ENCODE measurements around the gene FKBP5.
"Not testable (repeated sequence)": the region's sequence is repeated elsewhere in the genome, so short reads cannot be mapped to it uniquely, and the experiment has no call there.

The FKBP5 gene

GRCh38 chr6:35691027-35691824 is 2.5 kb upstream of the FKBP5 start:
- H3K27ac ChIP-seq (ENCODE audit: low read depth, low read length): no peak overlapping the region
- H3K9ac ChIP-seq (ENCODE audit: low read depth in 1 of 2, low read length in 2 of 2): no peak overlapping the region
- H3K27me3 ChIP-seq (ENCODE audit: control insufficient read depth in 1 of 2, insufficient read depth in 2 of 2, low read length in 2 of 2): no peaks in the 10 kb centered on the region
- H3K4me3 ChIP-seq (ENCODE audit: low read depth in 1 of 2, low read length in 2 of 2): no peak overlapping the region
- no peaks in the 10 kb centered on the region for H3K36me3 ChIP-seq (ENCODE audit: control insufficient read depth in 1 of 2, insufficient read depth in 2 of 2, low read length in 2 of 2)
- H3K9me3 ChIP-seq (ENCODE audit: control insufficient read depth in 1 of 2, low read length in 2 of 2): no peaks in the 10 kb centered on the region
- peaks cover 3 to 9% of the 10 kb centered on the region in 2 donors for H3K4me1 ChIP-seq (ENCODE audit: control insufficient read depth in 1 of 2, insufficient read depth in 2 of 2, low read length in 2 of 2)

DNA sequence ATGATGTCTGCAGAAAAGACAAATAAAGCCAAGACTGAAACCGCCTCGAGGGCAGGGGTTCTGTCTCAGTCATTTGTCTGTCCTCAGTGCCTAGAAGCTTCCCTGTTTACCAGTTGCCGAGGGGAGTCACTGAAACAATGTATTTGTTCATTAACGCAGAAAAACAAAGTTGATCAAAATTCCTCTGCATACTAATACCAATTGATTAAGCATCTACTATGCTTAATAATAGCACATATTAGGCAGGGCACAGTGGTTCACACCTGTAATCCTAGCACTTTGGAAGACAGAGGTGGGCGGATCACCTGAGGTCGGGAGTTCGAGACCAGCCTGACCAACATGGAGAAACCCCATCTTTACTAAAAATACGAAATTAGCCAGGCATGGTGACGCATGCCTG is 1.8 kb upstream of the FKBP5 start:
- Histone ChIP-seq H3K4me1 (ENCODE audit: control insufficient read depth in 1 of 2, insufficient read depth in 2 of 2, low read length in 2 of 2) (peaks cover 3 to 9% of the 10 kb centered on the region in 2 donors), H3K27me3 (ENCODE audit: control insufficient read depth in 1 of 2, insufficient read depth in 2 of 2, low read length in 2 of 2) (no peaks in the 10 kb centered on the region), H3K27ac (ENCODE audit: low read depth, low read length) (no peak overlapping the region), H3K9me3 (ENCODE audit: control insufficient read depth in 1 of 2, low read length in 2 of 2) (no peaks in the 10 kb centered on the region), H3K4me3 (ENCODE audit: low read depth in 1 of 2, low read length in 2 of 2) (no peak overlapping the region), H3K36me3 (ENCODE audit: control insufficient read depth in 1 of 2, insufficient read depth in 2 of 2, low read length in 2 of 2) (no peaks in the 10 kb centered on the region), H3K9ac (ENCODE audit: low read depth in 1 of 2, low read length in 2 of 2) (no peak overlapping the region)

DNA sequence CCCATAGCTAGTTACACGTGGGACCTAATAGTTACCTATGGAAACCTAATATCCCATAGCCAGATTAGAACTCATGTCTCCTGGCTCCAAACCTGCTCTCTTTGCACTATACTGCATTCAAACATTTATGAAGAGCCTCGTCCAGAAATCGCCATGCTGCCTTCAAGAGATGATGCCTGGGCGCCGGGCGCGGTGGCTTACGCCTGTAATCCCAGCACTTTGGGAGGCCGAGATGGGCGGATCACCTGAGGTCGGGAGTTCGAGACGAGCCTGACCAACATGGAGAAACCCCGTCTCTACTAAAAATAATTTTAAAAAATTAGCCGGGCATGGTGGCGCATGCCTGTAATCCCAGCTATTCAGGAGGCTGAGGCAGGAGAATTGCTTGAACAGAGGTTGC is 1.3 kb upstream of the FKBP5 start:
- H3K9me3 ChIP-seq (ENCODE audit: control insufficient read depth in 1 of 2, low read length in 2 of 2); H3K27ac ChIP-seq (ENCODE audit: low read depth, low read length); H3K4me3 ChIP-seq (ENCODE audit: low read depth in 1 of 2, low read length in 2 of 2); H3K36me3 ChIP-seq (ENCODE audit: control insufficient read depth in 1 of 2, insufficient read depth in 2 of 2, low read length in 2 of 2); H3K9ac ChIP-seq (ENCODE audit: low read depth in 1 of 2, low read length in 2 of 2); H3K4me1 ChIP-seq (ENCODE audit: control insufficient read depth in 1 of 2, insufficient read depth in 2 of 2, low read length in 2 of 2); H3K27me3 ChIP-seq (ENCODE audit: control insufficient read depth in 1 of 2, insufficient read depth in 2 of 2, low read length in 2 of 2): not testable (repeated sequence)

- H3K27me3 ChIP-seq (ENCODE audit: control insufficient read depth in 1 of 2, insufficient read depth in 2 of 2, low read length in 2 of 2): no peaks in the 10 kb centered on the region
- peak overlapping the region; percentile 60 for H3K27ac ChIP-seq (ENCODE audit: low read depth, low read length)
- H3K36me3 ChIP-seq (ENCODE audit: control insufficient read depth in 1 of 2, insufficient read depth in 2 of 2, low read length in 2 of 2): peaks cover 0 to 4% of the 10 kb centered on the region in 2 donors
- H3K4me3 ChIP-seq (ENCODE audit: low read depth in 1 of 2, low read length in 2 of 2): peak overlapping the region; percentile 93 to 97
- peak overlapping the region; percentile 91 to 94 for H3K9ac ChIP-seq (ENCODE audit: low read depth in 1 of 2, low read length in 2 of 2)
- H3K4me1 ChIP-seq (ENCODE audit: control insufficient read depth in 1 of 2, insufficient read depth in 2 of 2, low read length in 2 of 2): peaks cover 3 to 9% of the 10 kb centered on the region in 2 donors
- H3K9me3 ChIP-seq (ENCODE audit: control insufficient read depth in 1 of 2, low read length in 2 of 2): no peaks in the 10 kb centered on the region
These were observed 784 bp downstream of the FKBP5 start for GRCh38 chr6:35687658-35688604.

DNA sequence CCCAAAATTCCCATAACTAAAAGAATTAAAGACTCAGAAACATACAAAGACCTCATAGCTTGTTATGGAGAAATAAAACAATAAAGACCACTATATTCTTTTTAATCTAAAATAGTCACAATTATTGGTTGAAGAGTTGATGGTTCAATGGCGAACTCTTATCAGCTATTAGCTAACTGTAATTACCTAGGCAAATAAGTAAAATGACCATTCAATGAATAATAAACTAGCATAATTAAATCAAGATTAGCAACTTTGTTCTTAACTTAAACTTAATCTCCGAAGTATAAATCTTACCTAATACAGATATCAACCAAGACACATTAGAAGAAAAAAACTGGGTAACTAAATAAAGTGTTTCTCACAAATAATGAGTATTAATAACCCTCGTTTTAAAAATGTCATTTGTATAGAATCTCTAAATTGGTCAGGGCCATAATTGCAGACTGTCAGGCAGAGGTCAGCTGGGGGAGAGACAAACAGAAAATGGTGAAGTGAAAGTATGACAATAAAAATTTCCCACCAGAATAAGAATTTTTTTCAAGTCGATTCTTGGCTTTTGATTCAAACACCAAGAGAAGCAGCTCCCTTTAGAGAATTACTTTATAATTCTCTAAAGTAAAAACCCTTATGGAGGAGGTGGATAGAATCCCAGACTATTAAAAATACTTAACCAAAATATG is 1.7 kb downstream of the FKBP5 start:
- H3K36me3 ChIP-seq (ENCODE audit: control insufficient read depth in 1 of 2, insufficient read depth in 2 of 2, low read length in 2 of 2): peaks cover 0 to 4% of the 10 kb centered on the region in 2 donors
- H3K9me3 ChIP-seq (ENCODE audit: control insufficient read depth in 1 of 2, low read length in 2 of 2): no peaks in the 10 kb centered on the region
- H3K9ac ChIP-seq (ENCODE audit: low read depth in 1 of 2, low read length in 2 of 2): peak overlapping the region; percentile 91 to 94
- H3K27ac ChIP-seq (ENCODE audit: low read depth, low read length): no peak overlapping the region
- peaks cover 3 to 9% of the 10 kb centered on the region in 2 donors for H3K4me1 ChIP-seq (ENCODE audit: control insufficient read depth in 1 of 2, insufficient read depth in 2 of 2, low read length in 2 of 2)
- H3K27me3 ChIP-seq (ENCODE audit: control insufficient read depth in 1 of 2, insufficient read depth in 2 of 2, low read length in 2 of 2): no peaks in the 10 kb centered on the region
- peak overlapping the region; percentile 93 to 97 for H3K4me3 ChIP-seq (ENCODE audit: low read depth in 1 of 2, low read length in 2 of 2)

GRCh38 chr6:35686436-35686835 is 2.3 kb downstream of the FKBP5 start:
- Histone ChIP-seq H3K4me1 (ENCODE audit: control insufficient read depth in 1 of 2, insufficient read depth in 2 of 2, low read length in 2 of 2) (peaks cover 3 to 7% of the 10 kb centered on the region in 2 donors), H3K36me3 (ENCODE audit: control insufficient read depth in 1 of 2, insufficient read depth in 2 of 2, low read length in 2 of 2) (peaks cover 0 to 4% of the 10 kb centered on the region in 2 donors), H3K9ac (ENCODE audit: low read depth in 1 of 2, low read length in 2 of 2) (peak overlapping the region in 1 of 2 donors; percentile 91), H3K27ac (ENCODE audit: low read depth, low read length) (no peak overlapping the region), H3K9me3 (ENCODE audit: control insufficient read depth in 1 of 2, low read length in 2 of 2) (no peaks in the 10 kb centered on the region), H3K4me3 (ENCODE audit: low read depth in 1 of 2, low read length in 2 of 2) (peak overlapping the region; percentile 93 to 97), H3K27me3 (ENCODE audit: control insufficient read depth in 1 of 2, insufficient read depth in 2 of 2, low read length in 2 of 2) (no peaks in the 10 kb centered on the region)

DNA sequence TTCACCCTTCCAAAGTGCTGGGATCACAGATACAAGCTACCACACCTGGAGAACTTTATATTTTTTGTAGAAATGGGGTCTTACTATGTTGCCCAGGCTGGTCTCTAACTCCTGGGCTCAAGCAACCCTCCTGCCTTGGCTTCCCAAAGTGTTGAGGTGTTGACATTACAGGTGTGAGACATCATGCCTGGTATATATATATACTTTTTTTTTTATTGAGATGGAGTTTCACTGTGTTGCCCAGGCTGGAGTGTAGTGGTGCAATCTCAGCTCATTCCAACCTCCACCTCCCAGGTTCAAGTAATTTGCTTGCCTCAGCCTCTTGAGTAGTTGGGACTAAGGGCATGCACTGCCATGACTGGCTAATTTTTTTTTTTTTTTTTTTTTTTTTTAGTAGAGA is 5.4 kb downstream of the FKBP5 start:
- no peaks in the 10 kb centered on the region for H3K9me3 ChIP-seq (ENCODE audit: control insufficient read depth in 1 of 2, low read length in 2 of 2)
- H3K27me3 ChIP-seq (ENCODE audit: control insufficient read depth in 1 of 2, insufficient read depth in 2 of 2, low read length in 2 of 2): no peaks in the 10 kb centered on the region
- H3K4me3 ChIP-seq (ENCODE audit: low read depth in 1 of 2, low read length in 2 of 2): no peak overlapping the region
- H3K36me3 ChIP-seq (ENCODE audit: control insufficient read depth in 1 of 2, insufficient read depth in 2 of 2, low read length in 2 of 2): peaks cover 0 to 6% of the 10 kb centered on the region in 2 donors
- peaks cover 0 to 2% of the 10 kb centered on the region in 2 donors for H3K4me1 ChIP-seq (ENCODE audit: control insufficient read depth in 1 of 2, insufficient read depth in 2 of 2, low read length in 2 of 2)
- H3K9ac ChIP-seq (ENCODE audit: low read depth in 1 of 2, low read length in 2 of 2): no peak overlapping the region
- no peak overlapping the region for H3K27ac ChIP-seq (ENCODE audit: low read depth, low read length)

GRCh38 chr6:35681298-35681697 is 7.4 kb downstream of the FKBP5 start:
- no peaks in the 10 kb centered on the region for H3K27me3 ChIP-seq (ENCODE audit: control insufficient read depth in 1 of 2, insufficient read depth in 2 of 2, low read length in 2 of 2)
- H3K4me3 ChIP-seq (ENCODE audit: low read depth in 1 of 2, low read length in 2 of 2): no peak overlapping the region
- no peak overlapping the region for H3K27ac ChIP-seq (ENCODE audit: low read depth, low read length)
- H3K9me3 ChIP-seq (ENCODE audit: control insufficient read depth in 1 of 2, low read length in 2 of 2): no peaks in the 10 kb centered on the region
- H3K4me1 ChIP-seq (ENCODE audit: control insufficient read depth in 1 of 2, insufficient read depth in 2 of 2, low read length in 2 of 2): peaks cover 3 to 8% of the 10 kb centered on the region in 2 donors
- H3K9ac ChIP-seq (ENCODE audit: low read depth in 1 of 2, low read length in 2 of 2): no peak overlapping the region
- H3K36me3 ChIP-seq (ENCODE audit: control insufficient read depth in 1 of 2, insufficient read depth in 2 of 2, low read length in 2 of 2): peaks cover 0 to 6% of the 10 kb centered on the region in 2 donors

DNA sequence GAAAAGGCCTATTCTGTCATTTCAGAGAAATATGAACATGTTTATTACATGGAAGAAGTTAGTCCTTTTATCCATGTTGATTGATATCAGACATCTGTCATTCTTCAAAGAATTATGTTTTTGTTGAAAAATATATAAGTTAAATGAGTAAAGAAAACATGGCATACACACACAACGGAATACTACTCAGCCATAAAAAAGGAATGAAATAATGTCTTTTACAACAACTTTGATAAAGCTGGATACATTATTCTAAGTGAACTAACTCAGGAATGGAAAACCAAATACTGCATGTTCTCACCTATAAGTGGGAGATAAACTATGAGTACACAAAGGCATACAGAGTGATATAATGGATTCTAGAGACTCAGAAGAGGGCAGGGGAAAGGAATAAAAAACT is 9.3 kb downstream of the FKBP5 start:
- no peak overlapping the region for H3K27ac ChIP-seq (ENCODE audit: low read depth, low read length)
- H3K9me3 ChIP-seq (ENCODE audit: control insufficient read depth in 1 of 2, low read length in 2 of 2): no peaks in the 10 kb centered on the region
- H3K27me3 ChIP-seq (ENCODE audit: control insufficient read depth in 1 of 2, insufficient read depth in 2 of 2, low read length in 2 of 2): no peaks in the 10 kb centered on the region
- no peak overlapping the region for H3K9ac ChIP-seq (ENCODE audit: low read depth in 1 of 2, low read length in 2 of 2)
- no peak overlapping the region for H3K4me3 ChIP-seq (ENCODE audit: low read depth in 1 of 2, low read length in 2 of 2)
- peaks cover 3 to 8% of the 10 kb centered on the region in 2 donors for H3K4me1 ChIP-seq (ENCODE audit: control insufficient read depth in 1 of 2, insufficient read depth in 2 of 2, low read length in 2 of 2)
- peaks cover 0 to 6% of the 10 kb centered on the region in 2 donors for H3K36me3 ChIP-seq (ENCODE audit: control insufficient read depth in 1 of 2, insufficient read depth in 2 of 2, low read length in 2 of 2)

Data from duodenal mucosa (tissue), 2 donors.